K562 (cell line): ENCODE data around the gene SLC29A3. TPM values are rescaled to one million over a fixed set of nuclear protein-coding genes. Genes with fewer than 3 reads are reported as not detected.

Source experiments
- CUX1 ChIP-seq: fragments of 200-800 bp; sonication (Bioruptor generic); IDR thresholded peaks from 2 replicates; pipeline ENCODE4 v1.6.1; 2016; ENCODE audit warnings: missing genetic modification characterization, missing compliant biosample characterization
- E4F1 ChIP-seq: fragments of 250-450 bp; sonication (Bioruptor Pico); IDR thresholded peaks from 2 replicates; pipeline ENCODE4 v1.5.0; 2021; ENCODE audit warnings: mild to moderate bottlenecking, borderline replicate concordance
- FOXM1 ChIP-seq, 2 experiments: fragments of 450-650 bp in 1 of 2; sonication (generic) in 1 of 2; formaldehyde crosslinking in 1 of 2; IDR thresholded peaks; 2 replicates each; pipeline versions ENCODE4 v1.6.1 to v1.9.0; 2017 to 2022; ENCODE audit warnings: low read depth in 2 of 2, mild to moderate bottlenecking in 2 of 2, missing genetic modification reagents in 1 of 2, moderate library complexity in 1 of 2
- JUND ChIP-seq, 2 experiments: IDR thresholded peaks; 2 replicates in 1 of 2; 3 replicates in 1 of 2; pipeline ENCODE4 v1.6.1; 2011; ENCODE audit warnings: borderline replicate concordance in 2 of 2, low read depth in 2 of 2, low read length in 2 of 2, improper control_type of control experiment in 1 of 2, missing biosample characterization in 1 of 2, missing genetic modification characterization in 1 of 2, missing genetic modification reagents in 1 of 2
- MAFF ChIP-seq: IDR thresholded peaks from 2 replicates; pipeline ENCODE4 v1.6.1; 2012; ENCODE audit warnings: low read length, improper control_type of control experiment
- MCM2 ChIP-seq: fragments of 450-650 bp; IDR thresholded peaks from 2 replicates; pipeline ENCODE4 v1.6.1; 2017; ENCODE audit warnings: low read depth, mild to moderate bottlenecking
- RBM39 ChIP-seq: fragments of 200-400 bp; formaldehyde crosslinking; optimal IDR thresholded peaks from 2 replicates; pipeline ENCODE3; 2018; ENCODE audit warnings: low read depth, low read length
- SMARCA4 ChIP-seq: fragments of 450-650 bp; IDR thresholded peaks from 2 replicates; pipeline ENCODE4 v1.6.1; 2016
- VEZF1 ChIP-seq: fragments of 200-800 bp; sonication (Bioruptor generic); IDR thresholded peaks from 2 replicates; pipeline ENCODE4 v1.6.1; 2017; ENCODE audit warnings: missing genetic modification characterization, missing compliant biosample characterization
- WHSC1 ChIP-seq: IDR thresholded peaks from one replicate; pipeline ENCODE4 v1.6.1; 2012; ENCODE audit warnings: low read length, control low read depth, inconsistent platforms
- polyA plus RNA-seq, 8 experiments: library from polyadenylated mRNA; depleted of rRNA in 4 of 8; stranded (reverse) in 5 of 8; unstranded in 3 of 8; fragments of >200 nt; fragmentation: Nextera tagmentation in 2 of 8; fragmentation: Illumina TruSeq in 1 of 8; extraction: Ambion mirVana in 2 of 8; extraction: Trizol in 1 of 8; gene quantifications; 2 replicates each; pipeline versions ENCODE4 v1.2.1 to v1.2.3, GENCODE V29; 2011 to 2014; ENCODE audit warnings: inconsistent platforms in 1 of 8, missing spikeins in 1 of 8
- total RNA-seq, 7 experiments: library from RNA; depleted of rRNA in 6 of 7; stranded (reverse); fragments of >200 nt in 6 of 7; fragmentation: Illumina TruSeq in 2 of 7; extraction: Trizol in 2 of 7; gene quantifications; 2 replicates each; pipeline versions ENCODE4 v1.2.1 to v1.2.3, GENCODE V29; 2011 to 2021; ENCODE audit warnings: low replicate concordance in 1 of 7

SLC29A3 gene
- total and polyA plus RNA-seq, 9 of the 15 experiments (the other 6 are each of a cell fraction or from before 2014, with no cell fraction given) = 2.1 to 10.7 (median 4.6) TPM

- TF ChIP-seq CUX1 (CRISPR knock-in tag) = no peak
- peak; percentile 60; the same call in 1 of the 2 replicates for TF ChIP-seq JUND (IDR thresholded peaks at IDR 0.05; ENCODE audit: borderline replicate concordance, low read depth, low read length)
- TF ChIP-seq JUND (tag; IDR thresholded peaks at IDR 0.05; ENCODE audit: borderline replicate concordance, low read depth, low read length) = peak; percentile 81; the same call in 2 of the 3 replicates
- TF ChIP-seq VEZF1 (CRISPR knock-in tag) = no peak
- TF ChIP-seq SMARCA4 = peak; percentile 51; the same call in 1 of the 2 replicates
- no peak for TF ChIP-seq RBM39
- TF ChIP-seq E4F1 (CRISPR knock-in tag) = no peak
- TF ChIP-seq WHSC1 = no peak
- TF ChIP-seq MCM2 = no peak
- 0 out of 2 replicates have a peak, but pooled peaks have one; percentile 19 for TF ChIP-seq FOXM1 (IDR thresholded peaks at IDR 0.05; ENCODE audit: low read depth)
- TF ChIP-seq FOXM1 (CRISPR knock-in tag; IDR thresholded peaks at IDR 0.05; ENCODE audit: low read depth) = no peak
- TF ChIP-seq MAFF = peak; percentile 11; the same call in 1 of the 2 replicates
These were observed 23.7 kb downstream of the SLC29A3 start (continued) for GRCh38 chr10:71342573-71343391.
